Prostate gland (tissue), 2 donors: ENCODE results near the gene SOX11.

Experiments
- CTCF ChIP-seq, 4 experiments: fragments of 200-600 bp in 2 of 4; fragments of 450-650 bp in 2 of 4; sonication (generic) in 2 of 4; IDR thresholded peaks; 1 replicate in 3 of 4; 2 replicates in 1 of 4; pipeline ENCODE4 v1.5.1; 2016 to 2019; ENCODE audit warnings: antibody characterized with exemption in 4 of 4, mild to moderate bottlenecking in 2 of 4, moderate library complexity in 2 of 4
- POLR2A ChIP-seq: fragments of 450-650 bp; IDR thresholded peaks from one replicate; pipeline ENCODE4 v1.6.1; 2016; ENCODE audit warnings: antibody characterized with exemption, mild to moderate bottlenecking
- POLR2AphosphoS5 ChIP-seq: sonication (generic); formaldehyde crosslinking; IDR thresholded peaks from one replicate; pipeline ENCODE4 v1.6.1; 2017; ENCODE audit warnings: antibody characterized with exemption

DNA sequence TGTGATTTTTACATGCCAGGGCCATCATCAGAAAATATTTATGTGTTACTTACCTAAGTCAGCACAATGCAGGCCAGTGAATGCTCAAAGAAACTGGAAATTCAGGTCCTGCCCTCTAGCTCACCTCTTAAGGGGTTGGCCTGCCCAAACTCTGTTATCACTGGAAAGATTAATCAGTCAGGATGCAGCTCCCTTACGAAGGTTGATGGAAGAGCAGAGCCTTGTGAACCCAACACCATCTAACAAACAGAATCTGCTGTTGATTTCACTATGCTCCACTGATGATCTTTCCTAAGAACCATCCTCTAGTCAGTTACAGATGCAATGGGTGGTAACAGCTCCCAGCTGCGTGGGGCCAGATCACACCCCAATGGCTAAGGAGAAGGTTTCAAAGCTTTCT, 38.2 kb downstream of the SOX11 start:
- TF ChIP-seq CTCF (IDR thresholded peaks at IDR 0.05) = no peak
- no peak for TF ChIP-seq POLR2A
- TF ChIP-seq POLR2AphosphoS5 = no peak
